Cardiac muscle cell (in vitro differentiated cells and primary cell): ENCODE measurements around the gene WNT7B. TPM values are rescaled to one million over a fixed set of nuclear protein-coding genes. Genes with fewer than 3 reads are reported as not detected.
A peak's percentile ranks its signal among the peaks of the same experiment; 100 is the strongest.

ENCODE experiments used
- DNase-seq, 2 donors: peaks; one replicate each; pipeline versions ENCODE4 v3.0.0 to v3.0.0-alpha.2; 2010 to 2017; ENCODE audit warnings: low read depth in 1 of 2, low spot score in 1 of 2
- H3K27ac ChIP-seq: fragments of 200-600 bp; sonication (generic); 2 replicates; pipeline ENCODE4 v1.5.1; 2016
- H3K27me3 ChIP-seq: fragments of 200-600 bp; sonication (generic); 2 replicates; pipeline ENCODE4 v1.6.0; 2016; ENCODE audit warnings: control low read depth
- H3K36me3 ChIP-seq: fragments of 200-600 bp; sonication (generic); 2 replicates; pipeline ENCODE4 v1.5.1; 2016; ENCODE audit warnings: control low read depth
- H3K4me1 ChIP-seq: fragments of 200-600 bp; sonication (generic); 2 replicates; pipeline ENCODE4 v1.8.1; 2017; ENCODE audit warnings: low read depth, mild to moderate bottlenecking, mixed run types
- H3K4me3 ChIP-seq: fragments of 200-600 bp; sonication (generic); 2 replicates; pipeline ENCODE4 v1.5.1; 2016; ENCODE audit warnings: mild to moderate bottlenecking
- H3K9me3 ChIP-seq: fragments of 200-600 bp; sonication (generic); 2 replicates; pipeline ENCODE4 v1.5.1; 2017; ENCODE audit warnings: low read depth, mild to moderate bottlenecking, control low read depth
- CTCF ChIP-seq: IDR thresholded peaks from 2 replicates; pipeline ENCODE4 v1.5.1; 2012; ENCODE audit warnings: low read depth, mild to moderate bottlenecking, low read length
- polyA plus RNA-seq: library from polyadenylated mRNA; unstranded; fragments of >200 nt; fragmentation: Nextera tagmentation; extraction: Ambion mirVana; gene quantifications from 2 replicates; pipeline ENCODE4 v1.2.1, GENCODE V29; 2016
- total RNA-seq: library from RNA; depleted of rRNA; stranded (reverse); fragments of >200 nt; gene quantifications from 2 replicates; pipeline ENCODE4 v1.2.3, GENCODE V29; 2016

The WNT7B gene
- total and polyA plus RNA-seq, 2 experiments from 2014 or later, result not detected

GRCh38 chr22:45995405-45996101 lies 18.6 kb upstream of the WNT7B start:
- TF ChIP-seq CTCF, result no peak
- Histone ChIP-seq H3K27ac (no peak overlapping the region), H3K4me3 (no peak overlapping the region), H3K9me3 (no peaks in the 10 kb centered on the region), H3K27me3 (peaks cover 11% of the 10 kb centered on the region), H3K36me3 (no peaks in the 10 kb centered on the region), H3K4me1 (no peaks in the 10 kb centered on the region)
- no peak for DNase-seq

GRCh38 chr22:45994491-45995404 lies 17.8 kb upstream of the WNT7B start:
- H3K9me3 ChIP-seq, result no peaks in the 10 kb centered on the region
- no peaks in the 10 kb centered on the region for H3K36me3 ChIP-seq
- DNase-seq, result peak; percentile 74 to 78
- no peak overlapping the region for H3K27ac ChIP-seq
- TF ChIP-seq CTCF, result peak; percentile 93
- no peak overlapping the region for H3K4me3 ChIP-seq
- no peaks in the 10 kb centered on the region for H3K4me1 ChIP-seq
- H3K27me3 ChIP-seq, result peaks cover 11% of the 10 kb centered on the region

GRCh38 chr22:45993841-45994240 lies 16.9 kb upstream of the WNT7B start:
- Histone ChIP-seq H3K27me3 (peaks cover 11% of the 10 kb centered on the region), H3K9me3 (no peaks in the 10 kb centered on the region), H3K4me3 (no peak overlapping the region), H3K27ac (no peak overlapping the region), H3K36me3 (no peaks in the 10 kb centered on the region), H3K4me1 (no peaks in the 10 kb centered on the region)
- DNase-seq, result no peak
- TF ChIP-seq CTCF, result no peak

- DNase-seq, result no peak
- no peaks in the 10 kb centered on the region for H3K9me3 ChIP-seq
- H3K4me3 ChIP-seq, result no peak overlapping the region
- peaks cover 9% of the 10 kb centered on the region for H3K27me3 ChIP-seq
- no peak overlapping the region for H3K27ac ChIP-seq
- H3K36me3 ChIP-seq, result no peaks in the 10 kb centered on the region
- TF ChIP-seq CTCF, result no peak
- no peaks in the 10 kb centered on the region for H3K4me1 ChIP-seq
Measured at GRCh38 chr22:45993143-45993692, 16.3 kb upstream of the WNT7B start.

- no peak for TF ChIP-seq CTCF
- Histone ChIP-seq H3K36me3 (no peaks in the 10 kb centered on the region), H3K4me3 (no peak overlapping the region), H3K4me1 (no peaks in the 10 kb centered on the region), H3K27ac (no peak overlapping the region), H3K9me3 (no peaks in the 10 kb centered on the region), H3K27me3 (peaks cover 9% of the 10 kb centered on the region)
- no peak for DNase-seq
Measured at GRCh38 chr22:45992737-45993136, 15.8 kb upstream of the WNT7B start.
